ENCODE data around the gene HARS2.
"Not testable (repeated sequence)": the region's sequence is repeated elsewhere in the genome, so short reads cannot be mapped to it uniquely, and the experiment has no call there.

HARS2 gene

DNA sequence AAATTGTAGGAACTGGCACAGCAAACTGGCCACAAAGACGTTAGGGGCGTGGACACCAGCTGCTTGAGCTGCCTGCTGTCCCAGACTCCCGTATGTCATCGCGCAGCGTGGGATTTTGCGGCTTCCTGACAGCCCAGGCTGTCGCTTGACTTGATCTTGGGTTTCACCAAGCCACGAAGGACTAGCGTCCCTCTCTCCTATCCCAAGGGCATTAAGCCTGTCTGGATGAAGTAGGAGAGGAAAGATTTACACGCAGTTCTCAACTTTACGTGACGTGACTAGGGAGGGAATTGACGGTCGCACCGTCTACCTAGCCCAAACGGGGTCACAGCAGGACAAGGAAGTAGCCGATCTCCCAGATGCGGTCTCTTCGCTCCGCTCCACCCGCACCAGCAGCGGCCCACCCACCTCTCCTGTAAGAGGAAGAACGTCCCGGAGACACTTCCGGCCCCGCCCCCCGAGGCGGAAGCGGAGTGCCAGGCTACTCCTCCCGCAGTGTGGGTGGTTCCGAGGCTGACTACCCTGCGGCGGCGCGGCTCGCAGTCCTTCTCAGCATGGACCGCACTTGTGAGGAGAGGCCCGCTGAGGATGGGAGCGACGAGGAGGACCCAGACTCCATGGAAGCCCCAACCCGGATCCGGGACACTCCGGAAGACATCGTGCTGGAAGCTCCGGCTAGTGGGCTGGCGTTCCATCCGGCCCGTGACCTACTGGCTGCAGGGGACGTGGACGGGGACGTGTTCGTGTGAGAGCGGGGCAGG, 26.7 kb upstream of the HARS2 start, which contains the start of gene WDR55:
Gene WDR55, plus strand, starts transcription at position 546 of the 761 bp plus-strand sequence. Its CDS starts 9 bp downstream, at position 555.
- Histone ChIP-seq H3K27ac (ENCODE audit: low read depth, low read length) (peak within 1 kb of the TSS; percentile 45), H4K20me1 (ENCODE audit: control insufficient read depth, insufficient read depth, low read depth, low read length) (0 out of 2 replicates have a peak, but pooled peaks cover 4% of the 10 kb centered on the region), H3K27me3 (ENCODE audit: control insufficient read depth, low read length) (no peaks in the 10 kb centered on the region), H3K9me2 (replicated peaks; ENCODE audit: control insufficient read depth, low read length) (no peaks in the 10 kb centered on the region), H3K4me1 (ENCODE audit: control insufficient read depth, low read length) (peaks cover 19% of the 10 kb centered on the region), H3K4me2 (ENCODE audit: low read length) (peak within 1 kb of the TSS; percentile 82), H3F3A (ENCODE audit: control insufficient read depth, insufficient read depth) (peaks cover 8% of the 10 kb centered on the region; the same call in 1 of the 2 replicates), H3K4me3 (ENCODE audit: low read length) (peak within 1 kb of the TSS; percentile 99), H3K9me3 (ENCODE audit: control insufficient read depth, insufficient read depth, low read length) (no peaks in the 10 kb centered on the region), H3K79me2 (ENCODE audit: control insufficient read depth, low read length) (peaks cover 48% of the 10 kb centered on the region), H3K36me3 (ENCODE audit: control insufficient read depth, low read length) (peaks cover 75% of the 10 kb centered on the region)
- TF ChIP-seq EZH2phosphoT487 (IDR thresholded peaks at IDR 0.05; ENCODE audit: borderline replicate concordance, low read length) (no peak), CTCF (IDR thresholded peaks at IDR 0.05; ENCODE audit: low read depth, low read length, poor library complexity, severe bottlenecking) (no peak)

DNA sequence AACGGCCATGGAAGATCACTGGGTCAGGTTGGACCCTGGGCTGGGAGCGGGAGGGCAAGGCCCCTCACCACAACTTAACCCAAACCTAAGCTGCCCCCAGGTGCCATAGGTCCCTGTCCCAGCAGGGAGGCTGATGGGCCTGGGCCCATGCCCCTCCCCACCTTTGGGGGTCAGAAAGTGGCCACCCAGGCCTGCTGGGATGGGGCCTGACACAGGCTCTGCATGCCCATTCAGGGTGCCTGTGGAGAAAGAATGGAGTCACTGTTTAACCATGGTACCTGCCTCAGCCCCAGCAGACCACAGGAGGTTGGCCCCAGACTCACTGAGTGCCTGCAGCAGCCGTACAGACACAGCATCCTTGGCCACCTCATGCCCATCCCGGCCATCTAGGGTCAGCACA, 20.2 kb upstream of the HARS2 start:
- not testable (repeated sequence) for H3K4me1 ChIP-seq (ENCODE audit: control insufficient read depth, low read length); H3K4me3 ChIP-seq (ENCODE audit: low read length); H3K27ac ChIP-seq (ENCODE audit: low read depth, low read length); H3K4me2 ChIP-seq (ENCODE audit: low read length); H3K9me2 ChIP-seq (replicated peaks; ENCODE audit: control insufficient read depth, low read length); H3K9me3 ChIP-seq (ENCODE audit: control insufficient read depth, insufficient read depth, low read length); H3K27me3 ChIP-seq (ENCODE audit: control insufficient read depth, low read length); H4K20me1 ChIP-seq (ENCODE audit: control insufficient read depth, insufficient read depth, low read depth, low read length)
- peaks cover 91% of the 10 kb centered on the region for H3K36me3 ChIP-seq (ENCODE audit: control insufficient read depth, low read length)
- H3F3A ChIP-seq (ENCODE audit: control insufficient read depth, insufficient read depth), result peaks cover 10% of the 10 kb centered on the region
- peaks cover 34% of the 10 kb centered on the region for H3K79me2 ChIP-seq (ENCODE audit: control insufficient read depth, low read length)

DNA sequence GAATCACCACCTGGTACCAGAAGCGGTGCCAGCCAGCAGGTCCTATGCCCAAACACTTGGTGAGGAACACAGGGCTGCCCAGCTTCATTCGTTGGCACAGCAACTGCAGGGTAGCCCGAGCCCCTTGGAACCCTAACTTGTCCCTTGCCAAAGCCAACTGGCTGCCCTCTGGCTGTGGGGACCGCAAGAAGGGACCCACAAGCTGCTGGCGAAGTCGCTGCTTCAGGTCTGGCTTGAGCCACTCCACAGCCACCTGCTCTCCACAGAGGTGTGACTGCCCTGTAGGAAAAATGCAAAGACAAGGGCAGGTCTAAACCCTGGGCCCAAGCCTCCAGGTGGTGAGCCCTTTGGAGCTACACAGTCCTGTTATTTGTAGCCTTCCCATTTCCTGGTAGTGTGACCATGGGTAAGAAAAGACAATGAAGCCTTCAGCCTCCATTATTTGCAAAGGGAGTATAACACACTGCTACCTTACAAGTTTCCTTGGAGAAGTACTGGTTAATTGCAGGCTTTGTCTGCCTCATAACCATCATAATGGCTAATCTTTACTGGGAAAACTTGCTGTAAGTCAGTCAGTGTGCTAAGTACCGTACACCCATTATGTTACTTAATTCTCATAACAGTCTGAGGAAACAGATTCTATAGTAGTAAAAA, 19.7 kb upstream of the HARS2 start:
- no peaks in the 10 kb centered on the region for H4K20me1 ChIP-seq (ENCODE audit: control insufficient read depth, insufficient read depth, low read depth, low read length)
- H3K36me3 ChIP-seq (ENCODE audit: control insufficient read depth, low read length), result peaks cover 94% of the 10 kb centered on the region
- H3K9me3 ChIP-seq (ENCODE audit: control insufficient read depth, insufficient read depth, low read length), result no peaks in the 10 kb centered on the region
- no peak overlapping the region for H3K4me3 ChIP-seq (ENCODE audit: low read length)
- 0 out of 2 replicates have a peak, but pooled peaks cover 1% of the 10 kb centered on the region for H3K4me1 ChIP-seq (ENCODE audit: control insufficient read depth, low read length)
- H3F3A ChIP-seq (ENCODE audit: control insufficient read depth, insufficient read depth), result peaks cover 10% of the 10 kb centered on the region
- TF ChIP-seq CTCF (IDR thresholded peaks at IDR 0.05; ENCODE audit: low read depth, low read length, poor library complexity, severe bottlenecking), result no peak
- TF ChIP-seq EZH2phosphoT487 (IDR thresholded peaks at IDR 0.05; ENCODE audit: borderline replicate concordance, low read length), result no peak
- no peaks in the 10 kb centered on the region for H3K27me3 ChIP-seq (ENCODE audit: control insufficient read depth, low read length)
- H3K27ac ChIP-seq (ENCODE audit: low read depth, low read length), result no peak overlapping the region
- peaks cover 29% of the 10 kb centered on the region for H3K79me2 ChIP-seq (ENCODE audit: control insufficient read depth, low read length)
- no peaks in the 10 kb centered on the region for H3K9me2 ChIP-seq (replicated peaks; ENCODE audit: control insufficient read depth, low read length)
- no peak overlapping the region for H3K4me2 ChIP-seq (ENCODE audit: low read length)

Measured in DOHH2 (cell line).